ENCODE results near the gene TDRD7.

The TDRD7 gene

GRCh38 chr9:97411789-97412625 lies at the start of gene TDRD7:
Gene TDRD7 (plus strand): TSS chr9:97412096. CDS start chr9:97428466, 16,370 bp downstream.
- DNase-seq, result peak; percentile 92

- no peak for DNase-seq
Measured at GRCh38 chr9:97362777-97363545, 48.9 kb upstream of the TDRD7 start.

GRCh38 chr9:97363661-97364299 lies 48.1 kb upstream of the TDRD7 start:
- DNase-seq, result no peak

- no peak for DNase-seq
Measured at GRCh38 chr9:97364769-97365490, 47.0 kb upstream of the TDRD7 start.

- DNase-seq, result no peak
Measured at GRCh38 chr9:97365634-97366033, 46.3 kb upstream of the TDRD7 start.

GRCh38 chr9:97366476-97366875 lies 45.4 kb upstream of the TDRD7 start:
- no peak for DNase-seq

- no peak for DNase-seq
Measured at GRCh38 chr9:97366889-97367288, 45.0 kb upstream of the TDRD7 start.

- no peak for DNase-seq
Measured at GRCh38 chr9:97367729-97368128, 44.2 kb upstream of the TDRD7 start.

DNA sequence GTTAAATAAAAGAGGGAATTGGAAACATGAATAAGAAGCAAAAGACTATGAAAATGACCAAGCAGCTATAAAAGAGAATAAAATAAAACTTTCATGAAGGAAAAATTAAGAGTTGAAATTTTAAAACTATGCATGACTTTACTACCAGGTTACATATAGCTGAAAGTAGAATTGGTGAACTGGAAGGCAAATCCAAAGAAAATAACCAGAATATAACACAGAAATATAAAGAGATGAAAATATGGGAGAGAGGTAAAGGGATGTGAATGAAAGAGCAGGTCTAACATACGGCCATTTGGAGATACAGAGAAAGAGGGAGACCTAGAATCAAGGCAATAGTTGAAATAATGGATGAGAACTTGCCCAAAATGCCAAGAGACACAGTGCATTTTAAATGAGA lies 42.9 kb upstream of the TDRD7 start:
- DNase-seq, result no peak

- DNase-seq, result no peak
Measured at GRCh38 chr9:97372580-97372979, 39.3 kb upstream of the TDRD7 start.

DNA sequence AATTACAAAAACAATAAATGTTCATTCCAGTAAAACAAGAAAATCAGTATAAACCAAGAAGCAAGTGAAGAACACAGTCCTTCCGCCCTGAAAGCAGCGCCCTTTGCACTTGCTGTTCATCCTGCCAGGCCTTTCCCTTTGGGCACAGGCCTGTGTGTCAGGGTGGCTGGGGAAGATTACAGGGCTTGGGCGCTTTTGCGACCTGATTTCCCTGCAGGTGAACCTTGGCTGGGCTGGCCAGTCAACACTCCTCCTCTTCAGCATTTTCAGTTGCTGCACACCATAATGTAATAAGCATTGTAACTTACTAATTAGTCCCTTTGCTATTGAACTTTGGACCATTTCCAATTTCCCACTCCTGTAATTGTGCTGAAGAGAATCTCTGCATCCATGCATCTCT lies 38.6 kb upstream of the TDRD7 start:
- DNase-seq, result no peak

DNA sequence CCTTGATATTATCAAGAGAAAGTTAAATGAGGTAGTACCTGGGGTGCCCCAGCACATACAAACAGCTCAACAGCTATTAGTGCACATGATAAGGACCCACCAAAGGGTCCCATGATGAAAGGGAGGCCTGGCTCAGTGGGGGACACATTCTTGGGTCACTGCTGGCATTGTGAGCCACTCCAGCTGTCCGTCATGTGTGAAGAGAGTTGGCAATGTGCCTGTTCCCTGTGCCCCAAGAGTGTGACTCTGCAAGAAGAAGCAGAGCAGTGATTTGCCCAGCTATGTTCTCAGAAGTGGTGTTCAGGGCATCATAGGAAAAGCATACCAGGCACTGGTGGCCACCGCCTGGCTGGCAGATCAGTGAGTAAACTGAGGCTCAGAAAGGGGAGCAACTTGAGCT lies 37.1 kb upstream of the TDRD7 start:
- no peak for DNase-seq

DNA sequence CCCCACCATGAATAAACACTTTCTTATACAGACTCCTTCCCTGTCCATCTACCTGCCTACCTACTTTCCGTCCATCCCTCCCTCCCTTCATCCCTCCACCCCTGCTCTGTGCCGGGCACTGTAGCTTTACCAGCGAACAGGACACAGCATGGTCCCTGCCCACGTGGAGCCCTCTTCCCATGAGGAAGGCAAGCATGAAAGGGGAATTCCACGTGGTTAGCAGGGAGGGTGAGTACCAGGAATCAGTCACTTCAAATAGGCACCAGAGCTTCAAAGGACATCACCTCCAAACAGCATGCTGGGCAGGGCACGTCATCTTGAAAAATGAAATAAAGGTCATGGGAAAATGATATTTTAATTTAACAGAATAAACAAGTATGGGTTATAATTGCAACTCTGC lies 35.0 kb upstream of the TDRD7 start:
- no peak for DNase-seq

DNA sequence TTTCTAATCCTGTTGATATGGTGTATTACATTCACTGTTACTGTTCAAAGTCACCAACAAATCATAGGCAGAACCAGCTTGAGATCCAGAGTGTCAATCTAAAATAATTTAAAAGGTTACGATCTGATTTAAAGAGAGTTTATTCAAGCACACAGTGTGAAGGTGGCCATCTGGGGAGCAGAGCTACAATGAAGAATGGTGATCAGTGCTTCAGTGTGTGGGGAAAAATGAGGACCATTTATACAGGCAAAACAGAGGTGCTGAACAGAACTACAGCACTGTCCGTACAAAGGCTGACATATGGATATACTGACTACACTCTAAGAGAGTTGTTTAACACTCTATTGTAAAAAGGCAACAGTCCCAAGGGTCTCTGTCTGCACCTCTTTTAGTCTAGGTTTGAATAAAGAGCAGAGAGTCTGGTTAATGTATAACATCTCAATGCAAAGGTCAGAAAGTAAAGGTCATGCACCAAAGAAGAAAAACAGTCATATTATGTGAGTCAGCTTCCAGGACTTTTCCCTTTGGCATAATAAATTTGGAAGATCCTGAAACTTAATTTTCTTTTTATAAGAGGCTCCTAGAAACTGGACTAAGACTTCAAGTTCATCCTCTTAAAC lies 29.7 kb upstream of the TDRD7 start:
- no peak for DNase-seq

DNA sequence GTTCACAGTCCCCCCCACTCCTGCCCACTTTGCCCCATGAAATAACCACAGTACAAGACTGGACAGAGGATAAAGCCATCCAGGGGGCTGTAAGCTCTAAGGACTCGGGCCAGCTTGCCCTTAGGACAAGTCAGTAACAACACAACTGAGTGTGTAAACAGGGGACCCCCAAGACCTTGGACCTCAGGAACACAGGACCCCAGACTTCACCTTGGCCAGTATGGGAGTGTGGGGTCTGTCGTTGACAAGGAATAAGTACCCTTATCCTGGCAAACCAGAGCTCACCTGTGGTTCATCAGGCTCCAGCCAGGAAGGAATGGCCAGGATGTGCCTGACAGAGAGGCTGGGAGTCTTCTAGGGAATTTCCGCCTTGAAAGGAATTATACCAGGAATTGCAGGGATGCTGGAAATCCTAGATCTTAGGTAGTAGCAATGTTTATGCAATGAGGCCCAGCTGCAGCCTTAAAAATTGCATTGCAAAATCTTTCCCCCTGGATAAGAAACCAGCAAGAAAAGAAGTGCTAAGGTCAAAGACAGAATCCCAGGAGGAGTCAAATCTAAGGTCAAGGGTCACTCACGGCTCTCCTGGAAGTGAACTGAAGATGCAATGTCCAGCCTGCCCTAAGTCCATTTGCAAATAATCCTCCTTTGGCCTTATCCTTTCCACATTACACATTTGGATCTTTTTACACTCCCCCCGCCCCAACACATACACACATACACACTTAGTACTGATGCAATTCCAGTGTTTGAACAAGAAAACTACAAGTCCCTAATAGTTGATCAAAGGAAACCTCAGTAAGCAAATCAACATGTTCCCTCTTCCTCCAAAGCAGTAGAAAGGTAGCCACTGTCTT lies 27.3 kb upstream of the TDRD7 start:
- DNase-seq, result no peak

DNA sequence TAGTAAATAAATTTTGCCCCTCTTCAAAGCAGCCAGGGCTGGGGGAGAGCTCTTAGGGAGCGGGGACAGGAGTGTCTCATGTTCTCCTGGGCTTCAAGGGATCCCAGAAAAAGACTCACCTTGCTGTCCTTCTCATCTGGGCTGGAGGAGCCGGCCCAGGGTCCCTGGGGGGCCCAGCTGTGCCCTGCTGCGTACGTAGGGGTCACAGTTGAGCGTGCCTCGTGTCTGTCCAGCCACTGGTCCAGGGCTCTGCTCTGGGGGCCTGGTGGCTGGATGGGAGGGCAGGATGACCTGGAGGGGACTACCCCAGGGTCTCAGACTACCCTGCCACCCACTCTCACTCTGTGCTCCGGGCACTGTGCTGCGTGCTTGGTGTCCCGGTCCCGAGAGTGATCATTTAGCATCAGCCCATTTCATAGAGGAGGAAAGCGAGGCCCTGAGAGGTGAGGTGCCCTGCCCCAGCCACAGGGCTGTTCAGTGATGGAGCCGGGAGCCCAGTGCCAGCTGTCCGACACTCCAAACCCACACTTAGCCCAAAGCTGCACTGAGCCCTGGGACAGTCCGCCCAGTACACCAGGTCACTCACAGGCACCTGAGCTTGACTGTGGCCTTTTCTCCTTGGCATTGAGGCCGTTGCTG lies 26.2 kb upstream of the TDRD7 start:
- no peak for DNase-seq

GRCh38 chr9:97386265-97386633 lies 25.6 kb upstream of the TDRD7 start:
- DNase-seq, result no peak

GRCh38 chr9:97386733-97387503 lies 25.0 kb upstream of the TDRD7 start:
- DNase-seq, result peak; percentile 42

- DNase-seq, result no peak
Measured at GRCh38 chr9:97387504-97387886, 24.4 kb upstream of the TDRD7 start.

DNA sequence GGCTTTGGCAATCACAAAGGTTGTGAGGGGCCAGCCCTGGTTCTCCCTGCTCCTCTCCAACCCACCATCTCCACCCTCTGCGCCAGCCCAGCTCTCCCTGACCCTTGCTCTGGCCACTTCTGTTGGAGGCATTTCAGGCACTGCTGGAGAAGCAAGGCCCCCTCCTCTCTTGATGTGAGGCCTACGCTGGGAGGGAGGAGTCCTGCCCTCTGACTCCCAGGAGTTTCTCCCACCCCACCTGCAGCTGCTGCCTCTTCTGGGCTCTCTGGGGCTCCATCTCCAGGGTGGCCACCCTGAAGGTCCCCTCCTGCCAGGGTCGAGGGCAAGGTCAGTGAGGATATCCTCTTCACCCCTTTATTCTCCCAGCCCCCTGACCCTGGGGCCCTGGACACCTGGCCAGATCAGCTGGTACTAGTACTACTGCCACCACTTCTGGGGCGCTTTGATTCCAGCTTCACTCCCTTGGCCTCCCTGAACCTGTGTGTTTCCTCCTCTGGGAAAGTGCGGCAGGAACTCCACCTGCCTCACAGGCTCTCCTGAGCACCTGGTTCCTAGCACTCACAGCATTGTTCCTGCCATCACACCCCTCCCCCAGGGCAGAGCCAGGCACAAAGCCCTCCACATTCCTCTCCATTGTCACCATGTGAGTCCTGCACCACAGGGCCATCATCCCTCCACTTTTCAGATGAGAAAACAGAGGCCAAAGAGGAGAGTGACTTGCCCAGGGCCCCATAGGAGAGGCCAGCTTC lies 23.8 kb upstream of the TDRD7 start:
- DNase-seq, result no peak
